HEK293T (cell line): ENCODE measurements around the gene KCTD13.
"Not testable (repeated sequence)": the region's sequence is repeated elsewhere in the genome, so short reads cannot be mapped to it uniquely, and the experiment has no call there.

Source experiments
- CTCF ChIA-PET: fragments of 350-600 bp; formaldehyde crosslinking; extraction: SDS; loops from one replicate; lab custom pipeline; 2021; ENCODE audit warnings: antibody characterized with exemption, inconsistent platforms; lab: Yijun Ruan, JAX
- POLR2A ChIA-PET: fragments of 350-600 bp; formaldehyde crosslinking; extraction: SDS; loops from one replicate; lab custom pipeline; 2020; ENCODE audit warnings: antibody characterized with exemption, inconsistent platforms; lab: Yijun Ruan, JAX
- DNase-seq: peaks from one replicate; pipeline ENCODE4 v3.0.0; 2012; ENCODE audit warnings: mixed read lengths; ENCODE audit errors: extremely low spot score
- ARNT ChIP-seq: fragments of 450-650 bp; IDR thresholded peaks from 2 replicates; pipeline ENCODE4 v1.6.1; 2017; ENCODE audit warnings: mild to moderate bottlenecking
- BHLHE40 ChIP-seq: fragments of 450-650 bp; IDR thresholded peaks from 2 replicates; pipeline ENCODE4 v1.6.1; 2016; ENCODE audit warnings: mild to moderate bottlenecking, moderate library complexity, borderline replicate concordance
- CTBP1 ChIP-seq: fragments of 450-650 bp; IDR thresholded peaks from 2 replicates; pipeline ENCODE4 v1.6.1; 2016; ENCODE audit warnings: borderline replicate concordance
- ELF4 ChIP-seq: fragments of 450-650 bp; IDR thresholded peaks from 2 replicates; pipeline ENCODE4 v1.6.1; 2017; ENCODE audit warnings: antibody characterized with exemption
- FOXA1 ChIP-seq: fragments of 450-650 bp; IDR thresholded peaks from 2 replicates; pipeline ENCODE4 v1.6.1; 2016; ENCODE audit warnings: mild to moderate bottlenecking
- FOXK2 ChIP-seq: fragments of 450-650 bp; IDR thresholded peaks from 2 replicates; pipeline ENCODE4 v1.6.1; 2016; ENCODE audit warnings: mild to moderate bottlenecking
- FOXM1 ChIP-seq: fragments of 450-650 bp; IDR thresholded peaks from 2 replicates; pipeline ENCODE4 v1.6.1; 2017; ENCODE audit warnings: mild to moderate bottlenecking, borderline replicate concordance
- HDGF ChIP-seq: fragments of 450-650 bp; IDR thresholded peaks from 2 replicates; pipeline ENCODE4 v1.6.1; 2017; ENCODE audit warnings: antibody characterized with exemption, borderline replicate concordance
- L3MBTL2 ChIP-seq: fragments of 450-650 bp; conservative IDR thresholded peaks from 2 replicates; pipeline ENCODE4 v1.6.1; 2016; ENCODE audit warnings: mild to moderate bottlenecking
- LEF1 ChIP-seq: fragments of 450-650 bp; IDR thresholded peaks from 2 replicates; pipeline ENCODE4 v1.6.1; 2017; ENCODE audit warnings: mild to moderate bottlenecking, borderline replicate concordance
- NFRKB ChIP-seq: fragments of 450-650 bp; IDR thresholded peaks from 2 replicates; pipeline ENCODE4 v1.6.1; 2016; ENCODE audit warnings: mild to moderate bottlenecking, moderate library complexity
- PKNOX1 ChIP-seq: fragments of 450-650 bp; IDR thresholded peaks from 2 replicates; pipeline ENCODE4 v1.6.1; 2016
- SP1 ChIP-seq: fragments of 450-650 bp; IDR thresholded peaks from 2 replicates; pipeline ENCODE4 v1.6.1; 2017
- SUZ12 ChIP-seq: fragments of 450-650 bp; IDR thresholded peaks from 2 replicates; pipeline ENCODE4 v1.6.1; 2016; ENCODE audit warnings: mild to moderate bottlenecking
- TARDBP ChIP-seq: fragments of 450-650 bp; IDR thresholded peaks from 2 replicates; pipeline ENCODE4 v1.6.1; 2016
- ZNF384 ChIP-seq: fragments of 450-650 bp; IDR thresholded peaks from 2 replicates; pipeline ENCODE4 v1.6.1; 2016

Gene KCTD13

DNA sequence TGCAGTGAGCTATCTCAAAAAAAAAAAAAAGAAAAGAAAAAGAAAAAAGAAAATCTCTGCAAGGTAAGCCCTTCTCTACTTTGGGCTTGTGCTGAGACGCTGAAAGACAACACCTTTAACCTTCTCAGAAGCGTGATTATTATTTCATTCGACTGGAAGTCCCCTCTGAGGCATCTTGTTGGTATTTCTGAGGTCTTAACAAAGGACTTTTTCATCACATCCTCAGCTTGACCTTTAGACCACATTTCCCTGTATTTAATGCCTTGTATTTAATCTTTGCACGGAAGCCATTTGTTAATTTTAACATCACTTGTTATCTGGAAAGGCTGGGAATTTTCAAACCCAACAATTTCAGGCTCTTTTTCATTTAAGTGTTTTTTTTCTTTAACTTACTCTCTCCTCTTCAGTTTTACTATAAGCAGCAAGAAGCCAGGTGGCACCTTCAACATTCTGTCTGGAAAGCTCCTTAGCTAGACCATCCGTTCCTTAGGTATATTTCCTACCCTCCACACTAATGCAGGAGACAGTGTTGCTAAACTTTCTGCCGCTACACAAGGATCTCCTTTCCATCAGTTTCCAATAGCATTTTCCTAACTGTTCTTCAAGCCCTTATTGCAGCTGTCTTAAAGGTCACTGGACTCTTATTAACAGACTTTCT is 10.3 kb downstream of the KCTD13 start:
- ChIA-PET CTCF (interaction anchor here (1.2 kb wide), 1 partner anchor 11 kb away, joined by 3 read pairs; the partner anchor contains the start of gene KCTD13), POLR2A (interaction anchor here (1.2 to 3.0 kb wide), 3 partner anchors 11 to 15 kb away, joined by 6 to 27 read pairs (median 11); partner anchors contain the start of genes ASPHD1, KCTD13 and SEZ6L2)
- no peak for TF ChIP-seq ELF4
- TF ChIP-seq FOXA1 = no peak
- no peak for TF ChIP-seq CTBP1
- TF ChIP-seq BHLHE40 = no peak
- TF ChIP-seq TARDBP = no peak
- TF ChIP-seq LEF1 = no peak
- TF ChIP-seq FOXK2 = no peak
- TF ChIP-seq PKNOX1 = no peak
- TF ChIP-seq FOXM1 = no peak
- no peak for TF ChIP-seq HDGF
- no peak for TF ChIP-seq SUZ12
- TF ChIP-seq ARNT = no peak
- TF ChIP-seq SP1 = no peak
- TF ChIP-seq NFRKB = no peak
- no peak for TF ChIP-seq L3MBTL2
- DNase-seq = no peak

DNA sequence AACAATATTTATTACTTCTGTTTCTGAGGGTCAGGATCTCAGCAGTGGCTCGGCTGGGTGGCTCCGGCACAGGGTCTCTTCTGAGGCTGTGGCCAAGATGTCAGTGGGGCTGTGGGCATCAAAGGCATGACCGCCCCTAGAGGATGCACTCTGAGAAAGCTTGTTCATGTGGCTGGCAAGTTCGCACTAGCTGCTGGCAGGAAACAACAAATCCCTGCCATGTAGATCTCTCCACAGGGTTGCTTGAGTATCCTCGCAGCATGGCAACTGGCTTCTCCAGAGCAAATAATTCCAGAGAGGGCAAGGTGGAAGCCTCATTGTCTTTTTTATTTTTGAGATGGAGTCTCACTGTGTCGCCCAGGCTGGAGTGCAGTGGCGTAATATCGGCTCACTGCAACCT is 12.5 kb downstream of the KCTD13 start:
- DNase-seq = no peak
- ChIA-PET POLR2A (interaction anchor here (1.3 to 2.6 kb wide), 2 partner anchors 13 kb away, joined by 9 to 11 read pairs; partner anchors contain the start of genes ASPHD1, KCTD13 and SEZ6L2), CTCF (no interaction called here)
- no peak for TF ChIP-seq L3MBTL2
- no peak for TF ChIP-seq PKNOX1
- TF ChIP-seq FOXK2 = no peak
- TF ChIP-seq BHLHE40 = no peak
- no peak for TF ChIP-seq LEF1
- TF ChIP-seq FOXA1 = no peak
- TF ChIP-seq FOXM1 = no peak
- no peak for TF ChIP-seq SP1
- no peak for TF ChIP-seq ELF4
- TF ChIP-seq HDGF = no peak
- no peak for TF ChIP-seq CTBP1
- TF ChIP-seq TARDBP = no peak
- no peak for TF ChIP-seq ZNF384
- no peak for TF ChIP-seq SUZ12
- no peak for TF ChIP-seq NFRKB
- TF ChIP-seq ARNT = no peak

DNA sequence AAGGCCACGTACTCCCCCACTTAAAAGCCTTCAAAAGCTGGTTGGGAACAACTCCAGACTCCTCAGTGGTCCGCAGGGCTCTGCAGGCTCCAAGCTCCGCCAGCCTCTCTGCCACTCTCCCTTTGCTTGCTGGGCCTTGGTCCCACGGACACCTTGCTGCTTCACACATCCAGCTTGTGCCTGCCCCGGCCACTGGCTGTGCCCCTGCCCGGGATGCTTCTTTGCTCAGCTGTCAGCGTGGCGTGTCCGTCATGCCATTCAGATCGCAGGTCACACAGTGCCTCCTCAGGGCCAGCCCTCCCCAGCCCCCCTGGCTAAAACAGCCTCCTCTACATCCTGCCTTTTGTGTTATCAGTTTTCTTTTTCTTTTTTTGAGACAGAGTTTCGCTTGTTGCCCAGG is 13.9 kb downstream of the KCTD13 start:
- TF ChIP-seq ELF4 = no peak
- no peak for TF ChIP-seq LEF1
- TF ChIP-seq SUZ12 = no peak
- no peak for TF ChIP-seq FOXA1
- TF ChIP-seq NFRKB = no peak
- TF ChIP-seq L3MBTL2 = no peak
- TF ChIP-seq FOXK2 = no peak
- no peak for TF ChIP-seq SP1
- TF ChIP-seq CTBP1 = no peak
- TF ChIP-seq PKNOX1 = no peak
- no peak for TF ChIP-seq TARDBP
- TF ChIP-seq ZNF384 = no peak
- TF ChIP-seq HDGF = no peak
- no peak for TF ChIP-seq FOXM1
- POLR2A ChIA-PET = interaction anchor here (0.7 to 2.9 kb wide), 2 partner anchors 9 to 14 kb away, joined by 3 to 17 read pairs; partner anchors contain the start of gene KCTD13
- CTCF ChIA-PET = no interaction called here
- DNase-seq = peak; percentile 6

- ChIA-PET CTCF (interaction anchor here (1.4 kb wide), 1 partner anchor 12 kb away, joined by 4 read pairs; the partner anchor contains the start of genes ASPHD1 and SEZ6L2), POLR2A (interaction anchor here (0.7 to 2.9 kb wide), 2 partner anchors 9 to 14 kb away, joined by 3 to 17 read pairs; partner anchors contain the start of gene KCTD13)
- DNase-seq = peak; percentile 7
- no peak for TF ChIP-seq LEF1
Observed at GRCh38 chr16:29911676-29912010, 14.4 kb downstream of the KCTD13 start.

DNA sequence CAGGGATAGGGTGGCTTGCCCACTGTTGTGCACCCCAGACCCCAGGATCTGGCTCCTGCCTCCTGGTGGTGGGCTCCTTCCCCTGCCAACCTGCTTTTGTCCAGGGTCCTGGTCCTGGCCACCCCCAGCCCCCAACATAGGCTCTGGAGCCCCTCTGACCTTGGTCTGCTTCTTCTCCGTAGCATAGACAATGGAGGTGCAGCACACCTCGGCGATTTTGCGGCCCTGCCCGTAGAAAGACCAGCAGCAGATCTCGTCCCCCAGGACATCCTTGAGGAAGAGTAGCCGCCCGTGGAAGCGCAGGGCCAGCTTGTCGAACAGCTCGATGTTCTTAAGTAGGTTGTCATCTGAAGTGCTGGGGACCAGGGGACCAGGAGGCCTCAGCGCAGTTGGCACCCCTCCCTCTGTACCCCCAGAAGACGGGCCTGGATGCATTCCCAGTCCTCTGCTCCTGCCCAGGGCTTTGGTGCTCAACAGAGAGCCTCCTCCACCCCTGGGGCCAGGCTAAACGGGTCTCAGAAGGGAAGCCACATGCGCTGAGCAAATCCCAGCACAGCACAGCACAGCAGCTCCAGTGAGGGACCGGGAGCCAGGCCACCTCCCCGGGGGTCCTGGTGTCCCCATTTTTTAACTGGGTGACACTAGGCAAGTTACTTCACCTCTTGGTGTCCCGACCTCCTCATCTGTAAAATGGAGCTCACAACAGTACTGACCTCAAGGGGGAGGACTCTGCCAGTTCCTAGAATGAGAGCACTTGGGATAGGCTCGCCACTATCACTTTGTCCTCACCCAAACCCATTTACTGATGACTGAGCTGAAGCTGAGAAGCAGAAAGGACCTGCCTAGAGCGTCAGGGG is 15.0 kb downstream of the KCTD13 start:
- CTCF ChIA-PET = interaction anchor here (1.4 kb wide), 1 partner anchor 11 kb away, joined by 4 read pairs; the partner anchor contains the start of genes ASPHD1 and SEZ6L2
- POLR2A ChIA-PET = interaction anchor here (0.7 to 2.9 kb wide), 2 partner anchors 15 to 51 kb away, joined by 3 to 17 read pairs; partner anchors contain the start of genes KCTD13 and TMEM219
- TF ChIP-seq FOXM1 (no peak), CTBP1 (no peak), PKNOX1 (no peak), SP1 (no peak), SUZ12 (no peak), NFRKB (no peak), HDGF (no peak), FOXA1 (no peak)
- peak; percentile 6 for DNase-seq

DNA sequence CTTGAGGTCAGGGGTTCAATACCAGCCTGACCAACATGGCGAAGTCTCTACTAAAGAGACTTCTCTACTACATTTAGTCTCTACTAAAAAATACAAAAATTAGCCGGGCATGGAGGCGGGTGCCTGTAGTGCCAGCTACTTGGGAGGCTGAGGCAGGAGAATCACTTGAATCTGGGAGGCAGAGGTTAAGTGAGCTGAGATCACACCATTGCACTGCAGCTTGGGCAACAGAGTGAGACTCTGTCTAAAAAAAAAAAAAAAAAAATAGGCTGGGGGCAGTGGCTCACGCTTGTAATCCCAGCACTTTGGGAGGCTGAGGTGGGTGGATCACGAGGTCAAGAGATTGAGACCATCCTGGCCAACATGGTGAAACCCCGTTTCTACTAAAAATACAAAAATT is 16.2 kb downstream of the KCTD13 start:
- DNase-seq = not testable (repeated sequence)
- POLR2A ChIA-PET = interaction anchor here (0.7 to 2.9 kb wide), 4 partner anchors 10 to 64 kb away, joined by 3 to 17 read pairs (median 8); partner anchors contain the start of genes ASPHD1, KCTD13, SEZ6L2 and TAOK2
- CTCF ChIA-PET = interaction anchor here (0.9 kb wide), 1 partner anchor 122 kb away, joined by 3 read pairs; no protein-coding TSS in a partner anchor
